NCI-H128 (cell line): ENCODE results near the gene OR7C2.

Experiments
- DNase-seq: peaks from one replicate; lab custom pipeline; 2025; ENCODE audit not compliant: unreplicated experiment; lab: John Stamatoyannopoulos, UW

OR7C2 gene

DNA sequence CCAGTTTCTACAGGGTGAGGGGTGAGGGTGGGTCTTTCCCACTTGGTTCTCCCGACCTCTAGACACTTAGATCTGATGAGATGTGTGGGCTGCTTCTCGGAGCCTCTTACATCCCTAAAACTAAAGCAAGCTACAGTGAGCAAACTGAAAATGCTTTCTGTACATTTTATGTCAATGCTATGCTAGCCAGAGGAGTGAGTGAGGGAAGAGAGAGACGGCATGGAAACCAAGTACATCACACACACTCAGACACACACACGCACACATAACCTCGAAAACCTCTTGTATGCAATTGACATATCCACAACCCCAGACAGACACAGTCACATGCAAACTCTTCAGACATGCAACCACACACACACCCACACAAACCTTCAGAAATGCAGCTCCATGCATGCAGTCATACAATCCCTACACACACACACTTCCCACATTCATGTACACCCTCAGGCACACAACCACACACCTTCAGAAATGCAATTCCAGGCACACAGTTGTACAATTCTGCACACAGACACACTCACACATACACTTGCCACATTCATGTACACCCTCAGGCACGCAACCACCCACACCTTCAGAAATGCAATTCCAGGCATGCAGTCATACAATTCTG is 37.0 kb downstream of the OR7C2 start:
- no peak for DNase-seq

DNA sequence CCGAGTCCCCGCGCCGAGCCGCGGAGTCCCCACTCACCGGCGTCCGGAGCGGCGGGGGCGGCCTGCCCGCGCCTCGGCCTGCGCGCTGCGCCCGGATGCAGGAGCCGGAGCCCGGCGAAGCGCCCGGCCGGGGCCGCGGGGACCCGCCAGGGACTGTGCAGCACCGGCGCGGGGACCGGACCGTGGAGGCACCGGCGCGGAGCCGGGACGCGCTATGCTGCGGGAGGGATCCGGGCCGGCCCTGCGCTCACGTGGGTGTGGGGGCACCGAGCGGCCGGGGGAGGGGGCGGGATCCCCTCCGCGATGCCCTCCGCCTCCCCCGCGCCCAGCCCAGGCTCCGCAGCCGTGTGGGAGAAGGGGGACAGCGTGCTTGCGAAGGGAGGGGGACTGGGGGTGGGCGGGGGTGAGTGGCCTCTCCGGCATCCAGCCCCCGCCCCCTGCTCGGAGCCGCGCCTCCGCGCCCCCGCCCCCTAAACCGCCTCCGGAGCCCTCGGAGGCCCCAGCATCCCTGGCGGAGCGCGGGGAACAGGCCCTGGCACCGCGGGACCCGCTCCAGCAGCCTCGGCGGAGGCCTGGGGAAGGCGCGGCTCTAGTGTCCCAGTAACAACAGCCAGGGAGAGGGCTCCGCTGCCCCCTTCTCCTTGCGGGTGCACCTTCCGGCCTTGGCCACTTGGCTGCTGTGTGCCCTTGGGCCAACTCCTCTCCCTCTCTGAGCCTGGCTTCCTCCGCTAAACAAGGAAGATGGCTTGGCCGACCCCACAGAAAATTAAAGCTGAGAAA is 38.4 kb downstream of the OR7C2 start, which contains the start of gene SLC1A6:
TSS of gene SLC1A6 (minus strand) at position 389 of the 780 bp plus-strand sequence. CDS start 6,954 bp downstream, outside the sequence.
- DNase-seq = no peak

DNA sequence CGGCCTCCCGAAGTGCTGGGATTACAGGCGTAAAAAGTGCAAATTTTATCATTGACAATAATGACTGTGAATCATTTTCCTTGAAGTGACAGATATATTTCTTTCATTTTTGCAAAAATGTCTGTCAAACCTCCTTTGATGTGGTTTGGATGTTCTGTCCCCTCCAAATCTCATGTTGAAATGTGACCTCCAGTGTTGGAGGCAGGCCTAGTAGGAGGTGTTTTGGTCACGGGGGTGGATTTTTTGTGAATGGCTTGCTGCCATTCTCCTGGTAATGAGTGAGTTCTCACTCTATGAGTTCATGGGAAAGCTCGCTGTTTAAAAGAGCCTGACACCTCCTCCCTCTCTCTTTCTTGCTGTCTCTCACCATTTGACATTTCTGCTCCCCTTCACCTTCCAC is 43.8 kb downstream of the OR7C2 start:
- no peak for DNase-seq
